Sigmoid colon (tissue), 7 donors: ENCODE measurements around the gene TTBK2. TPM values are rescaled to one million over a fixed set of nuclear protein-coding genes. Genes with fewer than 3 reads are reported as not detected.

ENCODE experiments used
- DNase-seq: peaks from one replicate; pipeline ENCODE4 v3.0.0-alpha.2; 2019
- H3K27ac ChIP-seq, 4 donors: fragments of 200-600 bp; sonication (generic); one replicate each; pipeline ENCODE4 v1.5.1; 2016 to 2019; ENCODE audit warnings: mild to moderate bottlenecking in 1 of 4
- H3K27me3 ChIP-seq, 3 donors: fragments of 200-600 bp; sonication (generic); one replicate each; pipeline ENCODE4 v1.5.1; 2019; ENCODE audit warnings: mild to moderate bottlenecking in 1 of 3
- H3K36me3 ChIP-seq, 4 donors: fragments of 200-600 bp; sonication (generic); one replicate each; pipeline ENCODE4 v1.5.1; 2016 to 2019
- H3K4me1 ChIP-seq, 4 donors: fragments of 200-600 bp; sonication (generic); one replicate each; pipeline ENCODE4 v1.5.1; 2017 to 2019
- H3K4me3 ChIP-seq, 4 donors: fragments of 200-600 bp; sonication (generic); one replicate each; pipeline ENCODE4 v1.5.1; 2017 to 2019; ENCODE audit warnings: mild to moderate bottlenecking in 2 of 4, moderate library complexity in 1 of 4
- H3K9me3 ChIP-seq, 4 donors: fragments of 200-600 bp in 3 of 4; sonication (generic) in 3 of 4; one replicate each; pipeline versions ENCODE4 v1.5.1 to v1.6.1; 2013 to 2019
- CTCF ChIP-seq, 4 experiments: fragments of 450-650 bp in 3 of 4; fragments of 200-600 bp in 1 of 4; IDR thresholded peaks; one replicate each; pipeline ENCODE4 v1.5.1; 2016 to 2019; ENCODE audit warnings: antibody characterized with exemption in 4 of 4, mild to moderate bottlenecking in 3 of 4, moderate library complexity in 2 of 4
- EP300 ChIP-seq, 4 donors: sonication (generic); formaldehyde crosslinking; IDR thresholded peaks; one replicate each; pipeline ENCODE4 v1.6.1; 2017; ENCODE audit warnings: antibody characterized with exemption in 4 of 4
- POLR2A ChIP-seq, 2 donors: fragments of 450-650 bp; IDR thresholded peaks; one replicate each; pipeline ENCODE4 v1.6.1; 2016; ENCODE audit warnings: antibody characterized with exemption in 2 of 2, mild to moderate bottlenecking in 2 of 2, moderate library complexity in 2 of 2
- POLR2AphosphoS5 ChIP-seq, 4 donors: sonication (generic); formaldehyde crosslinking; IDR thresholded peaks; one replicate each; pipeline ENCODE4 v1.6.1; 2017; ENCODE audit warnings: antibody characterized with exemption in 4 of 4
- WGBS, 2 donors: extraction: QIAGEN DNeasy Blood & Tissue Kit; methylation state at CpG; one replicate each; pipeline ENCODE4 v1.1.7; 2013; 5-methylcytosine and 5-hydroxymethylcytosine counted together
- intact Hi-C: fragments of 100-400 bp; cut with DNase I; formaldehyde crosslinking; loops from one replicate; pipeline ENCODE4 v1.15.1; 2023
- polyA plus RNA-seq, 3 donors: library from polyadenylated mRNA; stranded (reverse); fragments of 200-250 nt; gene quantifications; one replicate each; pipeline ENCODE4 v1.2.3, GENCODE V29; 2013
- total RNA-seq, 4 donors: library from RNA; depleted of rRNA; stranded (reverse); fragments of >200 nt; gene quantifications; one replicate each; pipeline ENCODE4 v1.1.0, GENCODE V29; 2016
- donor health status: healthy with polysubstance abuse.
- donor health status: Bipolar disorder and iron deficiency.
- donor health status: healthy.

TTBK2 gene
- total and polyA plus RNA-seq, 7 donors = 1.2 to 24.8 (median 16.8) TPM

- no peak for TF ChIP-seq EP300 (IDR thresholded peaks at IDR 0.05)
- no peak for TF ChIP-seq POLR2AphosphoS5 (IDR thresholded peaks at IDR 0.05)
- TF ChIP-seq CTCF (IDR thresholded peaks at IDR 0.05) = no peak
- no peak for TF ChIP-seq POLR2A (IDR thresholded peaks at IDR 0.05)
- 76 to 89% methylated on average over 1 of the region's 1 CpG for WGBS, 2 donors
- intact Hi-C loops = no loop called here
Measured at GRCh38 chr15:42940527-42940926, 19.9 kb upstream of the TTBK2 start.

GRCh38 chr15:42939841-42940240, 19.3 kb upstream of the TTBK2 start:
- DNase-seq = no peak

More at GRCh38 chr15:42940527-42940926, 19.9 kb upstream of the TTBK2 start:
- H3K9me3 ChIP-seq = no peaks in the 10 kb centered on the region
- peaks cover 0 to 21% (median 9%) of the 10 kb centered on the region in 4 donors for H3K36me3 ChIP-seq
- H3K4me1 ChIP-seq = no peaks in the 10 kb centered on the region
- no peaks in the 10 kb centered on the region for H3K27me3 ChIP-seq
- H3K27ac ChIP-seq = no peak overlapping the region
- no peak for DNase-seq
- H3K4me3 ChIP-seq = no peak overlapping the region

GRCh38 chr15:42937143-42937542, 16.6 kb upstream of the TTBK2 start:
- Histone ChIP-seq H3K27ac (no peak overlapping the region), H3K9me3 (no peaks in the 10 kb centered on the region), H3K36me3 (no peaks in the 10 kb centered on the region), H3K4me3 (no peak overlapping the region), H3K4me1 (no peaks in the 10 kb centered on the region), H3K27me3 (no peaks in the 10 kb centered on the region)
- intact Hi-C loops = no loop called here
- TF ChIP-seq POLR2A (IDR thresholded peaks at IDR 0.05) = no peak
- no peak for TF ChIP-seq EP300 (IDR thresholded peaks at IDR 0.05)
- no peak for TF ChIP-seq CTCF (IDR thresholded peaks at IDR 0.05)
- no peak for TF ChIP-seq POLR2AphosphoS5 (IDR thresholded peaks at IDR 0.05)
- DNase-seq = no peak

More at GRCh38 chr15:42939841-42940240, 19.3 kb upstream of the TTBK2 start:
- WGBS, 2 donors = 95 to 96% methylated on average over 8 of the region's 8 CpGs
- intact Hi-C loops = no loop called here
- H3K9me3 ChIP-seq = no peaks in the 10 kb centered on the region
- H3K4me1 ChIP-seq = no peaks in the 10 kb centered on the region
- H3K27me3 ChIP-seq = no peaks in the 10 kb centered on the region
- H3K36me3 ChIP-seq = peaks cover 0 to 14% (median 7%) of the 10 kb centered on the region in 4 donors
- TF ChIP-seq POLR2AphosphoS5 (IDR thresholded peaks at IDR 0.05) (peak in 1 of 4 donors; percentile 4), EP300 (IDR thresholded peaks at IDR 0.05) (no peak)
- H3K4me3 ChIP-seq = no peak overlapping the region
- no peak overlapping the region for H3K27ac ChIP-seq

GRCh38 chr15:42933886-42934667, 13.5 kb upstream of the TTBK2 start:
- Histone ChIP-seq H3K27ac (no peak overlapping the region), H3K27me3 (no peaks in the 10 kb centered on the region), H3K36me3 (no peaks in the 10 kb centered on the region), H3K4me1 (no peaks in the 10 kb centered on the region), H3K9me3 (no peaks in the 10 kb centered on the region), H3K4me3 (no peak overlapping the region)
- no peak for TF ChIP-seq EP300 (IDR thresholded peaks at IDR 0.05)
- TF ChIP-seq POLR2A (IDR thresholded peaks at IDR 0.05) = no peak
- no peak for TF ChIP-seq POLR2AphosphoS5 (IDR thresholded peaks at IDR 0.05)
- TF ChIP-seq CTCF (IDR thresholded peaks at IDR 0.05) = no peak
- 81 to 87% methylated on average over 7 of the region's 7 CpGs for WGBS, 2 donors
- intact Hi-C loops = no loop called here
- DNase-seq = no peak

- intact Hi-C loops = no loop called here
- Histone ChIP-seq H3K36me3 (no peaks in the 10 kb centered on the region), H3K27ac (no peak overlapping the region), H3K4me3 (no peak overlapping the region), H3K4me1 (no peaks in the 10 kb centered on the region), H3K9me3 (no peaks in the 10 kb centered on the region), H3K27me3 (no peaks in the 10 kb centered on the region)
- DNase-seq = no peak
- 94 to 98% methylated on average over 2 of the region's 2 CpGs for WGBS, 2 donors
- TF ChIP-seq POLR2AphosphoS5 (IDR thresholded peaks at IDR 0.05) = no peak
- no peak for TF ChIP-seq EP300 (IDR thresholded peaks at IDR 0.05)
- TF ChIP-seq POLR2A (IDR thresholded peaks at IDR 0.05) = no peak
Measured at GRCh38 chr15:42932833-42933515, 12.4 kb upstream of the TTBK2 start.
